Nephron progenitor cell (in vitro differentiated cells): ENCODE measurements around the gene PLAC9.
"Not testable (repeated sequence)": the region's sequence is repeated elsewhere in the genome, so short reads cannot be mapped to it uniquely, and the experiment has no call there.

Source experiments
- DNase-seq: peaks from one replicate; pipeline ENCODE4 v3.0.0; 2021
- H3K27ac Mint-ChIP-seq: 2 replicates; pipeline ENCODE4 v1.8.0; 2021; ENCODE audit warnings: mild to moderate bottlenecking, moderate library complexity, mixed read lengths
- H3K27me3 Mint-ChIP-seq: 2 replicates; pipeline ENCODE4 v1.8.0; 2021; ENCODE audit warnings: mild to moderate bottlenecking, low read depth, mixed read lengths; ENCODE audit not compliant: poor library complexity
- H3K36me3 Mint-ChIP-seq: 2 replicates; pipeline ENCODE4 v1.8.0; 2021; ENCODE audit warnings: low read depth, mixed read lengths
- H3K4me1 Mint-ChIP-seq: 2 replicates; pipeline ENCODE4 v1.8.0; 2021; ENCODE audit warnings: mixed read lengths
- H3K4me3 Mint-ChIP-seq: 2 replicates; pipeline ENCODE4 v1.8.0; 2021; ENCODE audit warnings: mild to moderate bottlenecking, moderate library complexity, mixed read lengths
- H3K9me3 Mint-ChIP-seq: 2 replicates; pipeline ENCODE4 v1.8.0; 2021; ENCODE audit warnings: mild to moderate bottlenecking, moderate library complexity, mixed read lengths
- CTCF ChIP-seq: fragments of 200-600 bp; sonication (generic); IDR thresholded peaks from 2 replicates; pipeline ENCODE4 v1.5.0; 2021; ENCODE audit warnings: antibody characterized with exemption

PLAC9 gene

GRCh38 chr10:80132299-80133139, at the start of gene PLAC9:
Gene PLAC9, plus strand, starts transcription at chr10:80132730. Its CDS starts 33 bp downstream, at chr10:80132763.
- DNase-seq = peak; percentile 71
- Mint-ChIP-seq H3K4me3 (peak within 1 kb of the TSS; percentile 73), H3K27me3 (peaks cover 59% of the 10 kb centered on the region), H3K9me3 (no peaks in the 10 kb centered on the region), H3K4me1 (peaks cover 6% of the 10 kb centered on the region), H3K36me3 (no peaks in the 10 kb centered on the region), H3K27ac (no peak within 1 kb of the TSS)
- no peak for TF ChIP-seq CTCF

- no peak overlapping the region for H3K4me3 Mint-ChIP-seq
- H3K4me1 Mint-ChIP-seq = no peaks in the 10 kb centered on the region
- H3K27me3 Mint-ChIP-seq = no peaks in the 10 kb centered on the region
- no peak overlapping the region for H3K27ac Mint-ChIP-seq
- peaks cover 14% of the 10 kb centered on the region for H3K36me3 Mint-ChIP-seq
- no peak for DNase-seq
- TF ChIP-seq CTCF = no peak
- H3K9me3 Mint-ChIP-seq = no peaks in the 10 kb centered on the region
These were observed 42.4 kb upstream of the PLAC9 start for GRCh38 chr10:80090121-80090520.

- no peak for TF ChIP-seq CTCF
- no peaks in the 10 kb centered on the region for H3K4me1 Mint-ChIP-seq
- H3K36me3 Mint-ChIP-seq = no peaks in the 10 kb centered on the region
- no peak overlapping the region for H3K4me3 Mint-ChIP-seq
- H3K27me3 Mint-ChIP-seq = peaks cover 5% of the 10 kb centered on the region
- DNase-seq = no peak
- H3K27ac Mint-ChIP-seq = no peak overlapping the region
- H3K9me3 Mint-ChIP-seq = no peaks in the 10 kb centered on the region
These were observed 38.3 kb upstream of the PLAC9 start for GRCh38 chr10:80094231-80094630.

GRCh38 chr10:80098272-80098671, 34.3 kb upstream of the PLAC9 start:
- H3K27me3 Mint-ChIP-seq, H3K9me3 Mint-ChIP-seq, H3K27ac Mint-ChIP-seq, H3K4me1 Mint-ChIP-seq, DNase-seq, H3K4me3 Mint-ChIP-seq, H3K36me3 Mint-ChIP-seq: not testable (repeated sequence)

- H3K27ac Mint-ChIP-seq, H3K27me3 Mint-ChIP-seq, H3K4me3 Mint-ChIP-seq, H3K4me1 Mint-ChIP-seq, H3K36me3 Mint-ChIP-seq, H3K9me3 Mint-ChIP-seq, DNase-seq: not testable (repeated sequence)
These were observed 33.2 kb upstream of the PLAC9 start for GRCh38 chr10:80099295-80099694.

GRCh38 chr10:80100116-80100515, 32.4 kb upstream of the PLAC9 start:
- peaks cover 8% of the 10 kb centered on the region for H3K27me3 Mint-ChIP-seq
- no peak for TF ChIP-seq CTCF
- no peaks in the 10 kb centered on the region for H3K4me1 Mint-ChIP-seq
- H3K9me3 Mint-ChIP-seq = no peaks in the 10 kb centered on the region
- H3K27ac Mint-ChIP-seq = no peak overlapping the region
- DNase-seq = no peak
- no peaks in the 10 kb centered on the region for H3K36me3 Mint-ChIP-seq
- H3K4me3 Mint-ChIP-seq = no peak overlapping the region
